K562 (cell line): ENCODE results near the gene TLX2. TPM values are rescaled to one million over a fixed set of nuclear protein-coding genes. Genes with fewer than 3 reads are reported as not detected.

Source experiments
- ATF7 ChIP-seq: fragments of 450-650 bp; IDR thresholded peaks from 2 replicates; pipeline ENCODE4 v1.7.1; 2014; ENCODE audit warnings: mild to moderate bottlenecking, moderate library complexity
- CBFA2T2 ChIP-seq: fragments of 450-650 bp; conservative IDR thresholded peaks from 2 replicates; pipeline ENCODE4 v1.6.1; 2017; ENCODE audit warnings: mild to moderate bottlenecking
- CBFA2T3 ChIP-seq: fragments of 450-650 bp; IDR thresholded peaks from 2 replicates; pipeline ENCODE4 v1.6.1; 2017
- CTCF ChIP-seq, 3 experiments: IDR thresholded peaks in 2 of 3; conservative IDR thresholded peaks in 1 of 3; 2 replicates each; pipeline ENCODE4 v1.5.1; 2011 to 2012; ENCODE audit warnings: low read length in 3 of 3, mild to moderate bottlenecking in 3 of 3, control low read depth in 2 of 3, improper control_type of control experiment in 1 of 3, inconsistent platforms in 1 of 3, low read depth in 1 of 3, mixed read lengths in 1 of 3, moderate library complexity in 1 of 3; ENCODE audit not compliant: insufficient read depth in 2 of 3
- FIP1L1 ChIP-seq: fragments of 200-400 bp; formaldehyde crosslinking; IDR thresholded peaks from 2 replicates; pipeline ENCODE4 v1.6.1; 2018; ENCODE audit warnings: mild to moderate bottlenecking, low read depth, low read length; ENCODE audit not compliant: poor library complexity, severe bottlenecking
- MCM3 ChIP-seq: fragments of 450-650 bp; IDR thresholded peaks from 2 replicates; pipeline ENCODE4 v1.6.1; 2016
- MEF2A ChIP-seq: IDR thresholded peaks from 2 replicates; pipeline ENCODE4 v1.6.1; 2011; ENCODE audit warnings: low read depth, mild to moderate bottlenecking, low read length, moderate library complexity; ENCODE audit not compliant: control insufficient read depth
- MITF ChIP-seq: IDR thresholded peaks from 2 replicates; pipeline ENCODE4 v1.6.1; 2014; ENCODE audit warnings: antibody characterized with exemption
- MXI1 ChIP-seq: IDR thresholded peaks from 2 replicates; pipeline ENCODE4 v1.6.1; 2011; ENCODE audit warnings: low read depth, mild to moderate bottlenecking, improper control_type of control experiment, low read length
- PPARD ChIP-seq: fragments of 250-450 bp; sonication (Bioruptor Pico); IDR thresholded peaks from 2 replicates; pipeline ENCODE4 v1.8.0; 2022; ENCODE audit warnings: inconsistent platforms, mild to moderate bottlenecking, moderate library complexity
- PTTG1 ChIP-seq: fragments of 450-650 bp; IDR thresholded peaks from 2 replicates; pipeline ENCODE4 v1.6.1; 2016; ENCODE audit warnings: low read depth, mild to moderate bottlenecking, missing genetic modification characterization, missing compliant biosample characterization
- RHOXF2B ChIP-seq: fragments of 250-450 bp; sonication (Bioruptor Pico); conservative IDR thresholded peaks from 2 replicates; pipeline ENCODE4 v1.5.1; 2021
- SAP30 ChIP-seq: fragments of 200-600 bp; sonication (generic); IDR thresholded peaks from 2 replicates; pipeline ENCODE4 v1.6.1; 2012; ENCODE audit warnings: borderline replicate concordance, low read depth, mild to moderate bottlenecking, moderate library complexity, low read length, control low read depth, inconsistent platforms; ENCODE audit not compliant: insufficient read depth, poor library complexity, severe bottlenecking
- SMARCA5 ChIP-seq: fragments of 450-650 bp; IDR thresholded peaks from 2 replicates; pipeline ENCODE4 v1.6.1; 2016
- STAG1 ChIP-seq: sonication (generic); formaldehyde crosslinking; IDR thresholded peaks from 2 replicates; pipeline ENCODE4 v1.5.0; 2020; ENCODE audit warnings: missing genetic modification reagents, borderline replicate concordance
- U2AF2 ChIP-seq: fragments of 200-400 bp; formaldehyde crosslinking; optimal IDR thresholded peaks from 2 replicates; pipeline ENCODE3; 2017; ENCODE audit warnings: low read depth, mild to moderate bottlenecking, low read length
- USF1 ChIP-seq: sonication (generic); formaldehyde crosslinking; IDR thresholded peaks from 2 replicates; pipeline ENCODE4 v1.9.0; 2022; ENCODE audit warnings: mild to moderate bottlenecking, missing genetic modification reagents
- ZBTB43 ChIP-seq: sonication (generic); formaldehyde crosslinking; IDR thresholded peaks from 2 replicates; pipeline ENCODE4 v1.8.0; 2023; ENCODE audit warnings: mild to moderate bottlenecking, missing genetic modification reagents
- ZNF263 ChIP-seq: sonication (generic); formaldehyde crosslinking; IDR thresholded peaks from 2 replicates; pipeline ENCODE4 v1.8.0; 2022; ENCODE audit warnings: mild to moderate bottlenecking, missing genetic modification reagents, borderline replicate concordance
- ZNF384 ChIP-seq: IDR thresholded peaks from 2 replicates; pipeline ENCODE4 v1.6.1; 2012; ENCODE audit warnings: low read depth, low read length, improper control_type of control experiment
- ZNF507 ChIP-seq: conservative IDR thresholded peaks from 2 replicates; pipeline ENCODE4 v1.6.1; 2017; ENCODE audit warnings: missing genetic modification characterization, missing compliant biosample characterization
- ZNF695 ChIP-seq: fragments of 450-650 bp; formaldehyde crosslinking; IDR thresholded peaks from 2 replicates; pipeline ENCODE4 v1.4.0; 2020; ENCODE audit warnings: mild to moderate bottlenecking, moderate library complexity
- ZNF707 ChIP-seq: fragments of 250-450 bp; sonication (Bioruptor Pico); conservative IDR thresholded peaks from 2 replicates; pipeline ENCODE4 v1.8.0; 2022; ENCODE audit warnings: inconsistent platforms, mild to moderate bottlenecking, moderate library complexity
- polyA plus RNA-seq, 8 experiments: library from polyadenylated mRNA; depleted of rRNA in 4 of 8; stranded (reverse) in 5 of 8; unstranded in 3 of 8; fragments of >200 nt; fragmentation: Nextera tagmentation in 2 of 8; fragmentation: Illumina TruSeq in 1 of 8; extraction: Ambion mirVana in 2 of 8; extraction: Trizol in 1 of 8; gene quantifications; 2 replicates each; pipeline versions ENCODE4 v1.2.1 to v1.2.3, GENCODE V29; 2011 to 2014; ENCODE audit warnings: inconsistent platforms in 1 of 8, missing spikeins in 1 of 8
- total RNA-seq, 7 experiments: library from RNA; depleted of rRNA in 6 of 7; stranded (reverse); fragments of >200 nt in 6 of 7; fragmentation: Illumina TruSeq in 2 of 7; extraction: Trizol in 2 of 7; gene quantifications; 2 replicates each; pipeline versions ENCODE4 v1.2.1 to v1.2.3, GENCODE V29; 2011 to 2021; ENCODE audit warnings: low replicate concordance in 1 of 7

TLX2 gene
- total and polyA plus RNA-seq, 9 of the 15 experiments (the other 6 are each of a cell fraction or from before 2014, with no cell fraction given), result not detected

- TF ChIP-seq PPARD (CRISPR knock-in tag) (no peak), MCM3 (no peak), MXI1 (no peak), ZBTB43 (CRISPR knock-in tag) (no peak), PTTG1 (tag) (no peak), ZNF707 (CRISPR knock-in tag) (no peak), MITF (no peak), RHOXF2B (CRISPR knock-in tag) (no peak), ZNF695 (CRISPR knock-in tag) (no peak), SAP30 (no peak), FIP1L1 (no peak), ATF7 (peak; percentile 76), MEF2A (no peak), CBFA2T3 (no peak), ZNF263 (peak; percentile 86), CBFA2T2 (no peak), SMARCA5 (no peak), ZNF384 (no peak), ZNF507 (tag) (no peak), USF1 (CRISPR knock-in tag) (no peak), STAG1 (CRISPR knock-in tag) (no peak), CTCF (IDR thresholded peaks at IDR 0.05 in 2 of 3, conservative IDR thresholded peaks at IDR 0.05 in 1 of 3; ENCODE audit: insufficient read depth in 2 of 3, low read depth in 1 of 3, low read length in 3 of 3) (peak; percentile 86 to 95 (median 92)), U2AF2 (no peak)
Measured at GRCh38 chr2:74482801-74483674, 31.2 kb upstream of the TLX2 start, which contains the start of the genes CCDC142 and TTC31 (continued).
